H9 (cell line): ENCODE measurements around the gene ERC2. TPM values are rescaled to one million over a fixed set of nuclear protein-coding genes. Genes with fewer than 3 reads are reported as not detected.

Experiments
- DNase-seq: peaks from one replicate; pipeline ENCODE4 v3.0.0-alpha.2; 2017
- H2AFZ ChIP-seq: one replicate; pipeline ENCODE4 v1.6.1; 2013; ENCODE audit warnings: mild to moderate bottlenecking, low read length, control low read depth, moderate library complexity
- H2AK5ac ChIP-seq: 2 replicates; pipeline ENCODE4 v1.6.1; 2013; ENCODE audit warnings: low read length, control low read depth, mixed read lengths; ENCODE audit not compliant: insufficient read length
- H2BK120ac ChIP-seq: one replicate; pipeline ENCODE4 v1.6.1; 2013; ENCODE audit warnings: low read depth, mild to moderate bottlenecking, low read length, control low read depth, inconsistent platforms; ENCODE audit not compliant: poor library complexity, severe bottlenecking
- H2BK12ac ChIP-seq: 2 replicates; pipeline ENCODE4 v1.6.1; 2013; ENCODE audit warnings: low read length, control low read depth, mixed read lengths, low read depth; ENCODE audit not compliant: insufficient read length
- H2BK15ac ChIP-seq: 2 replicates; pipeline ENCODE4 v1.6.1; 2013; ENCODE audit warnings: low read depth, low read length, control low read depth
- H2BK20ac ChIP-seq: one replicate; pipeline ENCODE4 v1.6.1; 2013; ENCODE audit warnings: low read depth, mild to moderate bottlenecking, low read length, control low read depth, inconsistent platforms; ENCODE audit not compliant: poor library complexity, severe bottlenecking
- H2BK5ac ChIP-seq: 2 replicates; pipeline ENCODE4 v1.6.1; 2013; ENCODE audit warnings: low read length, control low read depth, mixed read lengths; ENCODE audit not compliant: insufficient read length
- H3K14ac ChIP-seq: 2 replicates; pipeline ENCODE4 v1.6.1; 2013; ENCODE audit warnings: low read length, control low read depth; ENCODE audit not compliant: insufficient read depth
- H3K18ac ChIP-seq: 2 replicates; pipeline ENCODE4 v1.6.1; 2013; ENCODE audit warnings: low read depth, mild to moderate bottlenecking, mixed read lengths, low read length, control low read depth; ENCODE audit not compliant: insufficient read length
- H3K23ac ChIP-seq: 2 replicates; pipeline ENCODE4 v1.6.1; 2013; ENCODE audit warnings: low read length, control low read depth, mixed read lengths, low read depth; ENCODE audit not compliant: insufficient read length
- H3K23me2 ChIP-seq: 2 replicates; pipeline ENCODE4 v1.6.1; 2013; ENCODE audit warnings: low read depth, mild to moderate bottlenecking, mixed read lengths, low read length, control low read depth; ENCODE audit not compliant: insufficient read length, poor library complexity, severe bottlenecking
- H3K27ac ChIP-seq: 2 replicates; pipeline ENCODE4 v1.5.1; 2013; ENCODE audit warnings: low read length, control low read depth, mixed read lengths, low read depth; ENCODE audit not compliant: insufficient read length
- H3K27me3 ChIP-seq: 2 replicates; pipeline ENCODE4 v1.6.1; 2013; ENCODE audit warnings: low read length, control low read depth, inconsistent platforms; ENCODE audit not compliant: insufficient read depth
- H3K4ac ChIP-seq: 2 replicates; pipeline ENCODE4 v1.6.1; 2013; ENCODE audit warnings: low read depth, mild to moderate bottlenecking, control low read depth, inconsistent platforms, low read length, moderate library complexity
- H3K4me1 ChIP-seq: 2 replicates; pipeline ENCODE4 v1.6.1; 2013; ENCODE audit warnings: low read length, control low read depth, inconsistent platforms; ENCODE audit not compliant: insufficient read depth
- H3K4me2 ChIP-seq: 2 replicates; pipeline ENCODE4 v1.6.1; 2013; ENCODE audit warnings: low read length, control low read depth, mixed read lengths; ENCODE audit not compliant: insufficient read length, insufficient read depth
- H3K56ac ChIP-seq: 2 replicates; pipeline ENCODE4 v1.6.1; 2013; ENCODE audit warnings: low read depth, mild to moderate bottlenecking, mixed read lengths, low read length, control low read depth; ENCODE audit not compliant: insufficient read length
- H3K79me1 ChIP-seq: 2 replicates; pipeline ENCODE4 v1.6.1; 2013; ENCODE audit warnings: low read depth, mild to moderate bottlenecking, moderate library complexity, low read length, control low read depth, inconsistent platforms; ENCODE audit not compliant: insufficient read depth, poor library complexity, severe bottlenecking
- H3K79me2 ChIP-seq: 2 replicates; pipeline ENCODE4 v1.6.1; 2013; ENCODE audit warnings: low read length, control low read depth, inconsistent platforms; ENCODE audit not compliant: insufficient read depth
- H3K9ac ChIP-seq: 2 replicates; pipeline ENCODE4 v1.6.1; 2013; ENCODE audit warnings: low read length, control low read depth, mixed read lengths; ENCODE audit not compliant: insufficient read length; ENCODE audit errors: extremely low read depth
- H3K9me3 ChIP-seq: one replicate; pipeline ENCODE4 v1.6.1; 2013; ENCODE audit warnings: low read depth, low read length, inconsistent platforms; ENCODE audit not compliant: control insufficient read depth
- H3T11ph ChIP-seq: one replicate; pipeline ENCODE4 v1.6.1; 2013; ENCODE audit warnings: mild to moderate bottlenecking, low read length, control low read depth, inconsistent platforms
- H4K20me1 ChIP-seq: one replicate; pipeline ENCODE4 v1.6.1; 2013; ENCODE audit not compliant: control insufficient read depth, insufficient read length, insufficient read depth
- H4K5ac ChIP-seq: 2 replicates; pipeline ENCODE4 v1.6.1; 2013; ENCODE audit warnings: low read depth, mild to moderate bottlenecking, mixed read lengths, low read length, control low read depth; ENCODE audit not compliant: insufficient read length
- H4K8ac ChIP-seq: replicated peaks from 2 replicates; pipeline ENCODE4 v1.6.1; 2013; ENCODE audit warnings: low read length, control low read depth, mixed read lengths, low read depth; ENCODE audit not compliant: insufficient read length
- H4K91ac ChIP-seq: 2 replicates; pipeline ENCODE4 v1.6.1; 2013; ENCODE audit warnings: low read depth, mild to moderate bottlenecking, moderate library complexity, mixed read lengths, low read length, control low read depth; ENCODE audit not compliant: insufficient read length
- H3K27ac Mint-ChIP-seq, 3 experiments: 2 replicates in 2 of 3; 3 replicates in 1 of 3; pipeline ENCODE4 v1.8.0; 2020 to 2021; ENCODE audit warnings: mixed read lengths in 3 of 3, mild to moderate bottlenecking in 1 of 3, moderate library complexity in 1 of 3
- H3K27me3 Mint-ChIP-seq: 2 replicates; pipeline ENCODE4 v1.8.0; 2021; ENCODE audit warnings: low read depth, mild to moderate bottlenecking, moderate library complexity, mixed read lengths
- H3K36me3 Mint-ChIP-seq, 3 experiments: 2 replicates in 2 of 3; 3 replicates in 1 of 3; pipeline ENCODE4 v1.8.0; 2020 to 2021; ENCODE audit warnings: low read depth in 3 of 3, mixed read lengths in 3 of 3; ENCODE audit not compliant: insufficient read depth in 1 of 3
- H3K4me1 Mint-ChIP-seq, 2 experiments: 2 replicates each; pipeline ENCODE4 v1.8.0; 2020; ENCODE audit warnings: mixed read lengths in 2 of 2
- H3K4me3 Mint-ChIP-seq, 2 experiments: 2 replicates in 1 of 2; 3 replicates in 1 of 2; pipeline ENCODE4 v1.8.0; 2020 to 2021; ENCODE audit warnings: mild to moderate bottlenecking in 2 of 2, mixed read lengths in 2 of 2, moderate library complexity in 1 of 2
- H3K9me3 Mint-ChIP-seq, 2 experiments: 2 replicates in 1 of 2; 3 replicates in 1 of 2; pipeline ENCODE4 v1.8.0; 2020; ENCODE audit warnings: mild to moderate bottlenecking in 2 of 2, mixed read lengths in 2 of 2, moderate library complexity in 1 of 2
- WGBS: extraction: QIAGEN DNeasy Blood & Tissue Kit; methylation state at CpG from one replicate; pipeline ENCODE4 v1.1.7; 2013; ENCODE audit warnings: missing lambda C conversion rate, low lambda C conversion rate, mixed read lengths; ENCODE audit not compliant: insufficient read length; ENCODE audit errors: extremely low coverage; 5-methylcytosine and 5-hydroxymethylcytosine counted together
- total RNA-seq: library from RNA; stranded (reverse); gene quantifications from 2 replicates; pipeline ENCODE4 v1.2.1, GENCODE V29; 2021
- TF ChIP-seq, protein P1 (sequence below): fragments of 200-600 bp; sonication (generic); conservative IDR thresholded peaks from 3 replicates; pipeline ENCODE4 v1.8.0; 2021; ENCODE audit warnings: antibody characterized with exemption, mild to moderate bottlenecking

ERC2 gene
- total RNA-seq, 1 experiment from 2014 or later = 15.4 TPM

DNA sequence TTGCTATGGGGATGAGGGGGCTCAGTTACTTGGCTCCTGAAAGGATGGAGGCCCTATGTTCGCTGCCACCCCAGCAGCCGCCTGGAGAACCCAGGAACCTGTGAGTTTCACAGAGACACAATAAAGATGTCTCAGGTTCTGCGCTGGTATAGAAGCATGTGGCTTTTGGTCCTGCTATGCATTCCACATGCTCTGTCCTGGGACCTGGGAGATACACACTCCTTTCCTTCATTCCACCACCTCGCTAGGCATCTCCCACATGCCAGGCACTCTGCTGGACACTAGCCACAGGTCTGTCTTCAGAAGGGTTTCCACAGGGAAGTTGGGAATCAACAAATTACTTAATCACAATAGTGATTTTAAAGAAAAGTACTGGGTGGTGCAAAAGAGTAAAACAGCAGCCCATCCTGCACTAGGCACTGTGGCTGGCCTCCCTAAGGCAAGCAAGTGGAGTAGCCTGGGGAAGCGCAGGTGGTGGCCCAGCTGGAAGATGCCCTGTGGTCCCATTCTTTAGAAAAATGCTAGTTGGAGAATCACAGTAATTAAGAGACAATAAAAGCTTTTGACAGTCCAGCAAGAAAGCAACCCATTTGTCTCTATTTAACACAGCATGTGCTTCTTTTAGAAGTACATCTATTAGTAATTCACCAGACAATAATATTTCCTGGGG is 572.2 kb downstream of the ERC2 start:
- H3K27me3 Mint-ChIP-seq = no peaks in the 10 kb centered on the region
- H4K5ac ChIP-seq = no peak overlapping the region
- H2AK5ac ChIP-seq = no peak overlapping the region
- no peak overlapping the region for H3K27ac Mint-ChIP-seq
- no peak overlapping the region for H2BK5ac ChIP-seq
- H3K18ac ChIP-seq = no peak overlapping the region
- H3K4ac ChIP-seq = no peak overlapping the region
- H3T11ph ChIP-seq = no peak overlapping the region
- H4K8ac ChIP-seq = no peak overlapping the region
- no peak overlapping the region for H4K91ac ChIP-seq
- no peak overlapping the region for H3K9ac ChIP-seq
- no peak overlapping the region for H2BK20ac ChIP-seq
- no peaks in the 10 kb centered on the region for H3K27me3 ChIP-seq
- no peak overlapping the region for H3K4me3 Mint-ChIP-seq
- WGBS = no CpG with 5 or more reads among the region's 5 CpGs
- H3K4me1 Mint-ChIP-seq = peaks cover 11 to 16% of the 10 kb centered on the region in 2 experiments
- TF ChIP-seq, protein P1, sequence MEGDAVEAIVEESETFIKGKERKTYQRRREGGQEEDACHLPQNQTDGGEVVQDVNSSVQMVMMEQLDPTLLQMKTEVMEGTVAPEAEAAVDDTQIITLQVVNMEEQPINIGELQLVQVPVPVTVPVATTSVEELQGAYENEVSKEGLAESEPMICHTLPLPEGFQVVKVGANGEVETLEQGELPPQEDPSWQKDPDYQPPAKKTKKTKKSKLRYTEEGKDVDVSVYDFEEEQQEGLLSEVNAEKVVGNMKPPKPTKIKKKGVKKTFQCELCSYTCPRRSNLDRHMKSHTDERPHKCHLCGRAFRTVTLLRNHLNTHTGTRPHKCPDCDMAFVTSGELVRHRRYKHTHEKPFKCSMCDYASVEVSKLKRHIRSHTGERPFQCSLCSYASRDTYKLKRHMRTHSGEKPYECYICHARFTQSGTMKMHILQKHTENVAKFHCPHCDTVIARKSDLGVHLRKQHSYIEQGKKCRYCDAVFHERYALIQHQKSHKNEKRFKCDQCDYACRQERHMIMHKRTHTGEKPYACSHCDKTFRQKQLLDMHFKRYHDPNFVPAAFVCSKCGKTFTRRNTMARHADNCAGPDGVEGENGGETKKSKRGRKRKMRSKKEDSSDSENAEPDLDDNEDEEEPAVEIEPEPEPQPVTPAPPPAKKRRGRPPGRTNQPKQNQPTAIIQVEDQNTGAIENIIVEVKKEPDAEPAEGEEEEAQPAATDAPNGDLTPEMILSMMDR = no peak
- no peak overlapping the region for H2AFZ ChIP-seq
- H3K9me3 ChIP-seq = no peaks in the 10 kb centered on the region
- no peaks in the 10 kb centered on the region; a peak in 2 of 7 replicates for H3K36me3 Mint-ChIP-seq
- H3K79me2 ChIP-seq = no peaks in the 10 kb centered on the region
- H3K23me2 ChIP-seq = no peaks in the 10 kb centered on the region
- no peaks in the 10 kb centered on the region for H3K9me3 Mint-ChIP-seq
- H2BK15ac ChIP-seq = no peak overlapping the region
- no peak overlapping the region for H3K27ac ChIP-seq
- H3K79me1 ChIP-seq = no peaks in the 10 kb centered on the region
- no peak overlapping the region for H2BK12ac ChIP-seq
- no peaks in the 10 kb centered on the region for H3K4me1 ChIP-seq
- no peaks in the 10 kb centered on the region for H4K20me1 ChIP-seq
- H2BK120ac ChIP-seq = no peak overlapping the region
- DNase-seq = no peak
- H3K4me2 ChIP-seq = no peak overlapping the region
- H3K14ac ChIP-seq = no peak overlapping the region
- no peak overlapping the region for H3K23ac ChIP-seq
- no peak overlapping the region for H3K56ac ChIP-seq
